Adrenal gland (tissue), 12 donors: ENCODE results near the gene SYT1. TPM values are rescaled to one million over a fixed set of nuclear protein-coding genes. Genes with fewer than 3 reads are reported as not detected.

Source experiments
- DNase-seq, 7 donors: peaks; one replicate each; pipeline ENCODE4 v3.0.0-alpha.2; 2019 to 2020
- H3K27ac ChIP-seq, 5 donors: fragments of 200-600 bp; sonication (generic) in 4 of 5; 1 replicate in 3 of 5; 2 replicates in 2 of 5; pipeline versions ENCODE4 v1.5.1 to v1.8.0; 2016 to 2020; ENCODE audit warnings: mild to moderate bottlenecking in 1 of 5
- H3K27me3 ChIP-seq: fragments of 200-600 bp; 2 replicates; pipeline ENCODE4 v1.8.0; 2021
- H3K36me3 ChIP-seq, 2 donors: fragments of 200-600 bp; replicated peaks in 1 of 2; 1 replicate in 1 of 2; 2 replicates in 1 of 2; pipeline versions ENCODE4 v1.5.1 to v1.8.0; 2018 to 2022
- H3K4me1 ChIP-seq, 2 donors: fragments of 200-600 bp; replicated peaks in 1 of 2; 1 replicate in 1 of 2; 2 replicates in 1 of 2; pipeline versions ENCODE4 v1.5.1 to v1.8.0; 2018 to 2021
- H3K4me3 ChIP-seq, 4 donors: fragments of 200-600 bp; sonication (generic) in 3 of 4; one replicate each; pipeline ENCODE4 v1.5.1; 2016 to 2018
- H3K9me3 ChIP-seq, 3 donors: fragments of 200-600 bp; sonication (generic) in 1 of 3; replicated peaks in 1 of 3; 1 replicate in 2 of 3; 2 replicates in 1 of 3; pipeline versions ENCODE4 v1.5.1 to v1.8.0; 2016 to 2021
- POLR2A ChIP-seq, 2 donors: fragments of 450-650 bp; IDR thresholded peaks; one replicate each; pipeline ENCODE4 v1.6.1; 2017; ENCODE audit warnings: antibody characterized with exemption in 2 of 2, mild to moderate bottlenecking in 2 of 2, moderate library complexity in 1 of 2
- WGBS, 4 donors: extraction: QIAGEN DNeasy Blood & Tissue Kit in 2 of 4; methylation state at CpG; one replicate each; pipeline versions ENCODE4 v1.1.5 to v1.1.7; 2013 to 2017; 5-methylcytosine and 5-hydroxymethylcytosine counted together
- intact Hi-C, 2 donors: fragments of 100-400 bp; cut with DNase I; formaldehyde crosslinking; loops; one replicate each; pipeline versions ENCODE4 v1.14.1 to v1.15.0; 2022 to 2023
- polyA plus RNA-seq, 3 donors: library from polyadenylated mRNA; stranded (reverse); fragments of 200-250 nt in 2 of 3; fragments of 350-450 nt in 1 of 3; fragmentation: Illumina TruSeq in 1 of 3; extraction: RNeasy Lipid Tissue Mini Kit (QIAGEN cat#74804) in 1 of 3; gene quantifications; one replicate each; pipeline ENCODE4 v1.2.3, GENCODE V29; 2013 to 2014
- total RNA-seq, 9 donors: library from RNA; depleted of rRNA in 4 of 9; stranded (reverse); fragments of >200 nt in 4 of 9; fragments of 120-200 nt in 1 of 9; fragmentation: NEBNext Ultra II Directional in 1 of 9; extraction: Animal tissue kit (Norgen Biotek cat#: 25700) in 1 of 9; gene quantifications; one replicate each; pipeline versions ENCODE4 v1.1.0 to v1.2.4, GENCODE V29; 2013 to 2023
- TF ChIP-seq, protein P1 (sequence below), 6 experiments: fragments of 450-650 bp in 4 of 6; fragments of 200-600 bp in 2 of 6; sonication (generic) in 1 of 6; IDR thresholded peaks; 1 replicate in 5 of 6; 2 replicates in 1 of 6; pipeline versions ENCODE4 v1.5.1 to v1.8.0; 2016 to 2021; ENCODE audit warnings: antibody characterized with exemption in 6 of 6, mild to moderate bottlenecking in 2 of 6, moderate library complexity in 1 of 6
- donor health status: healthy with polysubstance abuse.
- donor health status: Bipolar disorder and iron deficiency.
- donor health status: DM: yes; HTN: yes; CAD: no.
- donor health status: DM: no; HTN: no; CAD: no.
- donor health status: DM: no; HTN: no; CAD: no.
- donor health status: DM: yes; HTN: yes; CAD: no.

The SYT1 gene
- total and polyA plus RNA-seq, 12 donors, result 0.42 to 22.3 (median 4.6) TPM

DNA sequence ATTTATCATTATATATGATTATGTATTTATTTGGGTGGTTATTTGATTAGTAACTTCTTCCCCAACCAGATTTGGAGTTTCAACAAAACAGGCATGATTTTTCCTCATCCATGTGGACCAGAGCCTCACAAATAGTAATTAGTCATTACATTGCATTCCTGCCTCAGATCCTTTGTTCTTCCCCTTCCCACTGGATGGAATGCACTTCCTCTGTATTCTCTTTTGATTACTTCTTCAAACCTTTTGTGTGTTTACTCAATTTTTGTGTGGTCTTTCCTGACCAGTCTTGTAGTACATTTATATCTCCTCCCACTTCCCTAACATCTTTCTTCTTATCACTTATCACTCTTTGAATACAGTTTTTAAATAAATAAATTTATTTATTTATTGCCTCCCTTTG, 15.5 kb downstream of the SYT1 start:
- DNase-seq, result no peak
- intact Hi-C loops, result no loop called here
- no peaks in the 10 kb centered on the region for H3K27me3 ChIP-seq
- no peak overlapping the region for H3K27ac ChIP-seq
- H3K4me1 ChIP-seq, result no peaks in the 10 kb centered on the region
- no peaks in the 10 kb centered on the region for H3K9me3 ChIP-seq
- TF ChIP-seq, protein P1, sequence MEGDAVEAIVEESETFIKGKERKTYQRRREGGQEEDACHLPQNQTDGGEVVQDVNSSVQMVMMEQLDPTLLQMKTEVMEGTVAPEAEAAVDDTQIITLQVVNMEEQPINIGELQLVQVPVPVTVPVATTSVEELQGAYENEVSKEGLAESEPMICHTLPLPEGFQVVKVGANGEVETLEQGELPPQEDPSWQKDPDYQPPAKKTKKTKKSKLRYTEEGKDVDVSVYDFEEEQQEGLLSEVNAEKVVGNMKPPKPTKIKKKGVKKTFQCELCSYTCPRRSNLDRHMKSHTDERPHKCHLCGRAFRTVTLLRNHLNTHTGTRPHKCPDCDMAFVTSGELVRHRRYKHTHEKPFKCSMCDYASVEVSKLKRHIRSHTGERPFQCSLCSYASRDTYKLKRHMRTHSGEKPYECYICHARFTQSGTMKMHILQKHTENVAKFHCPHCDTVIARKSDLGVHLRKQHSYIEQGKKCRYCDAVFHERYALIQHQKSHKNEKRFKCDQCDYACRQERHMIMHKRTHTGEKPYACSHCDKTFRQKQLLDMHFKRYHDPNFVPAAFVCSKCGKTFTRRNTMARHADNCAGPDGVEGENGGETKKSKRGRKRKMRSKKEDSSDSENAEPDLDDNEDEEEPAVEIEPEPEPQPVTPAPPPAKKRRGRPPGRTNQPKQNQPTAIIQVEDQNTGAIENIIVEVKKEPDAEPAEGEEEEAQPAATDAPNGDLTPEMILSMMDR (IDR thresholded peaks at IDR 0.05), result no peak
- TF ChIP-seq POLR2A (IDR thresholded peaks at IDR 0.05), result no peak
- no peaks in the 10 kb centered on the region for H3K36me3 ChIP-seq
- H3K4me3 ChIP-seq, result no peak overlapping the region

DNA sequence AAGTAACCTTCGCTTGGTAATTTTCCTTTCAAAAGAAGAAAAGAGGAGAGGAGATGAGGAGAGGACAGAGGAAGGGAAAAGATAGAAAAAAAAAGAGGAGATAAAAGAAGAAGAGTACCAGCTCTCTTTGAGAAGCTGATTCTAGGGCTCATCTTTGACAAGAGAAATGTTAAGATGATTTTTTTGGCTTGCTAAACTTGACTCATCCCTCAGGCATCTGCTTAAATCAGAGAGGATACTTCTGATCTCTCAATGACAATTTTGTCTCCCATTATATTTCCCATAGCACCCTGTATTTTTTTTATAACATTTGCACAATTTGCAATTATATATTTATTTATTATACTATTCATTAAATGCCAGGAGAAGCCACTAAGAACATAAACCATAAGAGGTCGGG, 17.1 kb downstream of the SYT1 start:
- intact Hi-C loops, result no loop called here
- no peaks in the 10 kb centered on the region for H3K36me3 ChIP-seq
- no peak for DNase-seq
- no peaks in the 10 kb centered on the region for H3K9me3 ChIP-seq
- no peak overlapping the region for H3K27ac ChIP-seq
- no peak overlapping the region for H3K4me3 ChIP-seq
- TF ChIP-seq, protein P1 (IDR thresholded peaks at IDR 0.05), result no peak
- TF ChIP-seq POLR2A (IDR thresholded peaks at IDR 0.05), result no peak
- WGBS, 4 donors, result 80 to 83% (median 81%) methylated on average over 2 of the region's 2 CpGs
- no peaks in the 10 kb centered on the region for H3K27me3 ChIP-seq
- H3K4me1 ChIP-seq, result no peaks in the 10 kb centered on the region

DNA sequence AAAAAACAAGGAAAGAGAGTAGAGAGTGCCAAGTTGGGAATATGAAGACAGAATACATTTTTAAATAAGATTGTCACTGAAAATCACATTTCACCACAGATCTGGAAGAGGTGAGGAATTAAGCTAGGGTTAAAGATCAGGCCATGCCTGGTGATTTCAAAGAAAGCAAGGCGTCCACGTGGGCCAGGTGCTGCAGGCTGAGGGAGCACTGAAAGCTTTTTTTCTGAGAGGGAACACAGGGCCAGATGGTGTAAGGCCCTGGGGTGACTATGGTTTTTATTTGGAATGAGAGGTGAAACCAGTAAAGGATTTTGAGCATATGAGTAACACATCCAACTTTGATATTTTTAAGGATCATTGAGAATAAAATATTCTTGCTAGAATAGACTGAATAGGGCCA, 20.9 kb downstream of the SYT1 start:
- Histone ChIP-seq H3K9me3 (no peaks in the 10 kb centered on the region), H3K4me1 (no peaks in the 10 kb centered on the region), H3K4me3 (no peak overlapping the region), H3K36me3 (no peaks in the 10 kb centered on the region), H3K27me3 (no peaks in the 10 kb centered on the region), H3K27ac (no peak overlapping the region)
- intact Hi-C loops, result no loop called here
- 39 to 59% (median 47%) methylated on average over 2 of the region's 2 CpGs for WGBS, 4 donors
- TF ChIP-seq, protein P1 (IDR thresholded peaks at IDR 0.05), result no peak
- TF ChIP-seq POLR2A (IDR thresholded peaks at IDR 0.05), result no peak
- DNase-seq, result no peak

DNA sequence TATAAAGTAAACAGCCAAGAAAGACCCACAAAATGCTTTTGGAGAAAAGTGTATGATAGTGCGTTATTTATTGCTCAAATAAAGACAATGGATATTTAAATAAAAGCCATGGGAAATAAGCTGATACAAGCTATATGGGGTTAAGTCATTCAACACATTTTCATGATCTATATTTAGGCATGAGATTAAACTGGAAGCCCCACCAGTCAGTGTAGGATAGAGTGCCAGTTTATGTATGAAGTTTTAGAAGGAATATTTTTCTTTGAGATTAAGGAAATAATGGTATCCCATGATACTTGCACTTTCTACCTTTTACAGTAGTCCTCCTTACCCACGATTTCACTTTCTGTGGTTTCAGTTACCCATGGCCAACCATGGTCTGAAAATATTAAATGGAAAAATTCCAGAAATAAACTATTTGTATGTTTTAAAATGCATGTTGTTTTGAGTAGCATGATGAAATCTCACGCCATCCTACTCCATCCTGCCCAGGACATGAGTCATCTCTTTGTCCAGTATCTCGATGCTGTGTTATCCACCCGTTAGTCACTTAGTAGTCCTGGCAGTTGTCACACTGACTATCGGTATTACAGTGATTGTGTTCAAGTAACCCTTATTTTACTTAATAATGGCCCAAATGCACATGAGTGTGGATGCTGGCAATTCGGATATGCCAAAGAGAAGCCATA, 22.3 kb downstream of the SYT1 start:
- no peak for TF ChIP-seq POLR2A (IDR thresholded peaks at IDR 0.05)
- TF ChIP-seq, protein P1 (IDR thresholded peaks at IDR 0.05), result no peak
- H3K27me3 ChIP-seq, result no peaks in the 10 kb centered on the region
- no peak overlapping the region for H3K27ac ChIP-seq
- H3K36me3 ChIP-seq, result no peaks in the 10 kb centered on the region
- intact Hi-C loops, result no loop called here
- no peaks in the 10 kb centered on the region for H3K9me3 ChIP-seq
- 62 to 77% (median 71%) methylated on average over 7 of the region's 7 CpGs for WGBS, 4 donors
- no peak overlapping the region for H3K4me3 ChIP-seq
- no peaks in the 10 kb centered on the region for H3K4me1 ChIP-seq
- DNase-seq, result no peak
